Measurements from ENCODE around the gene SLC25A44.

DNA sequence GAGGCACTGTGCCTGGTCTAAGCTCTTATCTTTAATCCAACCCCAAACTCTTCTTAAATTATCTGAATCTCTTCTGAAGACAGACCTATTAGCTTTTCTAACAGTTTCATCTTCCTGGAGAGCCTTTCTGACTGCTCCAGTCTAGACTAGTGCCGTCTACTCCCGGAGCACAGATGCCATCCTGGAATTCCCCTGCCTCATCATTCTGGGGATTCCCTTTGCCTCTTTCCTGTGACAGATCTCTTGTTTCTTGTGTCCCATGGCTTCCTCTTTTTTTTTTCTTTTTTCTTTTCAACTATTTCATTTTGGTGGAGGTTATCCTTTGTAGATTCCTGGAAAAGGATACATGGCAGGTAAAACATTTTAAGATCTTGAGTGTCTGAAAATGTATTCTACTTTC is 28.8 kb upstream of the SLC25A44 start:
- TF ChIP-seq USF2 (IDR thresholded peaks at IDR 0.05): no peak
- TF ChIP-seq NR3C1 (IDR thresholded peaks at IDR 0.05): no peak
- no peak for TF ChIP-seq RFX5 (IDR thresholded peaks at IDR 0.05)
- no peak for TF ChIP-seq RAD21 (conservative IDR thresholded peaks at IDR 0.05 in 1 of 2, IDR thresholded peaks at IDR 0.05 in 1 of 2)
- no peak for TF ChIP-seq ELK1 (IDR thresholded peaks at IDR 0.05; ENCODE audit: low read depth, low read length)
- no peak for TF ChIP-seq MAX (IDR thresholded peaks at IDR 0.05)
